ENCODE data around the gene MLKL.

DNA sequence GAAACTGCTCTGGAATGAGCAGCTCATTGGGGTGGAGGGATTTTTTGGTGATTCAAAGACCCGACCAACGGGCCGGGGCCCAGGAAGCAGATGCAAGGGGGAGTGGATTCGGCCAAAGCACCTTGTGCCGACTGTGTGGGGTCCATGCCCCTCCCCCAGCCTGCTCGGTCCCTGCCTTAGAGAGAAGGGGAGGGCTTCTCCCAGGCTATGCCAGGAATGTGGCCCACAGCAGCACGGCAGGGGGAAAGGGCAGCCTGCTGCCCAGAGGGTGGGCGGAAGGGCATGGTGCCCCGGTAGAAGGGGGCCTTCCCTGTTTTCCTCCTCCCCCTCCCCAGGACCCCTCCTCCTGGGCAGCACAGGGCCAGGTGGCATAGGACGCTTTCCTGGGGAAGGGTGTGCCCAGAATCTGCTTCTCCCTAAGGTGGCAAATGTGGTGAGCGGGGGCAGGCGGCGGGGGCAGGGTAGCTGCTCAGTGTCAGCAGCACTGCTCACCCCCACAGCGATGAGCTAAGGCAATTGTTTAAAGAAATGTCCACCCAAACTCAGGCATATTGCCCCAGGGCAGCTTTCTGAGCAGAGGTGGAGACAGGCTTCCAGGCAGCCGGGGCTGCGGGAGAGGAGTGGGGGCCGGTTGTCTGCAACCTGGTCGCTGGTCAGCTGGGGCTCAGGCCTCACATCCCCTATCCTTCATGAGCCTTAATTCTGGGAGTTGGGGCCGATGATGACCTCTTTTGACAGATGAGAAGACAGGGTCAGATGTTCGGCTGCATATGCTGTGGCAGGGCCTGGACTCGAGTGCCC, 33.9 kb upstream of the MLKL start:
- no peak for TF ChIP-seq EZH2phosphoT487 (IDR thresholded peaks at IDR 0.05; ENCODE audit: insufficient read depth, low read depth)
- no peak for TF ChIP-seq EZH2 (IDR thresholded peaks at IDR 0.05; ENCODE audit: insufficient read depth, poor library complexity, severe bottlenecking)

Data from GM23248 (cell line).